Kidney epithelial cell (primary cell): Measurements from ENCODE around the gene NKPD1. TPM values are rescaled to one million over a fixed set of nuclear protein-coding genes. Genes with fewer than 3 reads are reported as not detected.

Experiments
- DNase-seq: peaks from one replicate; pipeline ENCODE4 v3.0.0-alpha.2; 2010; ENCODE audit warnings: low read depth
- H3K27me3 ChIP-seq: 2 replicates; pipeline ENCODE4 v1.6.0; 2011; ENCODE audit warnings: low read length; ENCODE audit not compliant: control insufficient read depth, insufficient read depth
- H3K36me3 ChIP-seq: 2 replicates; pipeline ENCODE4 v1.5.1; 2011; ENCODE audit warnings: low read length; ENCODE audit not compliant: control insufficient read depth, insufficient read depth
- H3K4me3 ChIP-seq: 2 replicates; pipeline ENCODE4 v1.5.1; 2011; ENCODE audit warnings: low read depth, mild to moderate bottlenecking, control low read depth, low read length
- CTCF ChIP-seq: IDR thresholded peaks from 2 replicates; pipeline ENCODE4 v1.5.1; 2011; ENCODE audit warnings: mild to moderate bottlenecking, moderate library complexity, low read length, control low read depth, inconsistent platforms; ENCODE audit not compliant: insufficient read depth, poor library complexity, severe bottlenecking
- total RNA-seq: library from RNA; depleted of rRNA; stranded (reverse); fragments of >200 nt; gene quantifications from 2 replicates; pipeline ENCODE4 v1.2.3, GENCODE V29; 2015

Gene NKPD1
- 0.07 and 0.46 TPM in 2 replicates for total RNA-seq

GRCh38 chr19:45160870-45161737 lies at the start of gene NKPD1:
Gene NKPD1, minus strand, starts transcription at chr19:45160982. Its CDS starts 832 bp downstream, at chr19:45160150.
- no peaks in the 10 kb centered on the region for H3K36me3 ChIP-seq
- H3K27me3 ChIP-seq, result peaks cover 30% of the 10 kb centered on the region
- H3K4me3 ChIP-seq, result no peak within 1 kb of the TSS
- no peak for DNase-seq
- no peak for TF ChIP-seq CTCF

- H3K4me3 ChIP-seq, result no peak overlapping the region
- H3K36me3 ChIP-seq, result no peaks in the 10 kb centered on the region
- no peak for TF ChIP-seq CTCF
- DNase-seq, result no peak
- no peaks in the 10 kb centered on the region for H3K27me3 ChIP-seq
Observed at GRCh38 chr19:45206328-45206727, 45.5 kb upstream of the NKPD1 start.

- no peaks in the 10 kb centered on the region for H3K36me3 ChIP-seq
- H3K27me3 ChIP-seq, result no peaks in the 10 kb centered on the region
- DNase-seq, result no peak
- no peak for TF ChIP-seq CTCF
- no peak overlapping the region for H3K4me3 ChIP-seq
Observed at GRCh38 chr19:45205810-45206209, 45.0 kb upstream of the NKPD1 start.

- Histone ChIP-seq H3K36me3 (no peaks in the 10 kb centered on the region), H3K4me3 (no peak overlapping the region), H3K27me3 (peaks cover 2% of the 10 kb centered on the region)
- DNase-seq, result no peak
- no peak for TF ChIP-seq CTCF
Observed at GRCh38 chr19:45202637-45203036, 41.9 kb upstream of the NKPD1 start.

GRCh38 chr19:45200568-45200967 lies 39.8 kb upstream of the NKPD1 start:
- Histone ChIP-seq H3K4me3 (no peak overlapping the region), H3K36me3 (no peaks in the 10 kb centered on the region), H3K27me3 (peaks cover 2% of the 10 kb centered on the region)
- no peak for DNase-seq
- peak; percentile 22 for TF ChIP-seq CTCF
